ENCODE results near the gene ZSCAN9. TPM values are rescaled to one million over a fixed set of nuclear protein-coding genes. Genes with fewer than 3 reads are reported as not detected.

ZSCAN9 gene
- total and polyA plus RNA-seq, 9 of the 15 experiments (the other 6 are each of a cell fraction or from before 2014, with no cell fraction given), result 18.8 to 48.9 (median 28.7) TPM

GRCh38 chr6:28263922-28264321 is 38.8 kb downstream of the ZSCAN9 start:
- intact Hi-C loops (cut with micrococcal nuclease) (no loop called here), in situ Hi-C loops (cut with MboI) (no loop called here)
- BruUV-seq (replicated peaks), result no TSS peak
- Histone ChIP-seq H3K4me2 (ENCODE audit: insufficient read depth, low read length) (no peak overlapping the region), H3K79me2 (ENCODE audit: control insufficient read depth, insufficient read depth, low read length) (peaks cover 20% of the 10 kb centered on the region), H3K27me3 (ENCODE audit: control insufficient read depth in 2 of 2, insufficient read depth in 2 of 2, low read length in 2 of 2) (no peaks in the 10 kb centered on the region), H3K4me1 (replicated peaks in 1 of 2; ENCODE audit: control insufficient read depth in 2 of 2, insufficient read depth in 2 of 2, low read length in 2 of 2) (peaks cover 11 to 23% of the 10 kb centered on the region in 2 experiments), H3K9me3 (replicated peaks; ENCODE audit: control insufficient read depth, insufficient read depth, low read depth, low read length) (no peaks in the 10 kb centered on the region; the same call in 1 of the 2 replicates), H2AFZ (ENCODE audit: low read depth, low read length) (peak overlapping the region; percentile 27; the same call in 1 of the 2 replicates), H3K27ac (ENCODE audit: extremely low read depth, low read depth, low read length) (no peak overlapping the region), H3K4me3 (no peak overlapping the region), H3K36me3 (ENCODE audit: control insufficient read depth, insufficient read depth, low read length) (no peaks in the 10 kb centered on the region), H3K9me1 (ENCODE audit: control insufficient read depth, insufficient read depth, low read length) (no peaks in the 10 kb centered on the region), H3K9ac (ENCODE audit: insufficient read depth in 1 of 2, low read depth in 2 of 2, low read length in 2 of 2) (no peak overlapping the region), H4K20me1 (replicated peaks; ENCODE audit: control insufficient read depth, insufficient read depth, low read length) (no peaks in the 10 kb centered on the region)
- FAIRE-seq (no peak), DNase-seq (ENCODE audit: extremely low read depth in 1 of 4, low spot score in 3 of 4) (no peak), ATAC-seq (no peak)
- WGBS (ENCODE audit: insufficient coverage, low coverage, missing lambda C conversion rate), result 19% methylated on average over 2 of the region's 2 CpGs
- TF ChIP-seq ELK1 (CRISPR knock-in tag; IDR thresholded peaks at IDR 0.05), result no peak
- TF ChIP-seq ETV1 (tag; conservative IDR thresholded peaks at IDR 0.05; ENCODE audit: low read depth), result no peak
- peak; percentile 53; the same call in 1 of the 2 replicates for TF ChIP-seq CEBPB (tag; IDR thresholded peaks at IDR 0.05)
- TF ChIP-seq GTF2B (IDR thresholded peaks at IDR 0.05; ENCODE audit: extremely low read depth, insufficient read length), result no peak
- no peak for TF ChIP-seq ZNF586 (CRISPR knock-in tag; conservative IDR thresholded peaks at IDR 0.05)
- no peak for TF ChIP-seq EHMT2 (IDR thresholded peaks at IDR 0.05)
- no peak for TF ChIP-seq CEBPG (CRISPR knock-in tag; IDR thresholded peaks at IDR 0.05)
- TF ChIP-seq CEBPG (tag; conservative IDR thresholded peaks at IDR 0.05 in 1 of 2, IDR thresholded peaks at IDR 0.05 in 1 of 2), result 0 out of 4 replicates have a peak, but pooled peaks of 1 of the 2 experiments have one; percentile 19
- no peak for TF ChIP-seq MCM3 (IDR thresholded peaks at IDR 0.05)
- TF ChIP-seq BACH1 (tag; IDR thresholded peaks at IDR 0.05), result no peak
- ChIA-PET CTCF (ENCODE audit: low intra/inter-chr PET ratio) (no interaction called here), POLR2A (interaction anchor here (1.0 to 1.1 kb wide), 2 partner anchors 8 to 16 kb away, joined by 3 read pairs; no protein-coding TSS in a partner anchor)

Data from K562 (cell line).